H1 (cell line): Measurements from ENCODE around the gene CCT6A.

ENCODE experiments used
- CBX8 ChIP-seq: fragments of 300-800, 300-1000 bp; sonication (generic); IDR thresholded peaks from 2 replicates; pipeline ENCODE4 v1.7.1; 2016; ENCODE audit warnings: low read depth, low read length, borderline replicate concordance
- CHD2 ChIP-seq: IDR thresholded peaks from 2 replicates; pipeline ENCODE4 v1.6.1; 2012; ENCODE audit warnings: low read length, improper control_type of control experiment
- EP300 ChIP-seq, 2 experiments: IDR thresholded peaks; 1 replicate in 1 of 2; 2 replicates in 1 of 2; pipeline ENCODE4 v1.6.1; 2011 to 2012; ENCODE audit warnings: low read depth in 2 of 2, low read length in 2 of 2, mild to moderate bottlenecking in 2 of 2, borderline replicate concordance in 1 of 2, inconsistent platforms in 1 of 2, moderate library complexity in 1 of 2
- GTF2F1 ChIP-seq: IDR thresholded peaks from 2 replicates; pipeline ENCODE4 v1.6.1; 2012; ENCODE audit warnings: low read depth, low read length, improper control_type of control experiment, borderline replicate concordance
- HDAC6 ChIP-seq: IDR thresholded peaks from one replicate; pipeline ENCODE4 v1.7.1; 2012; ENCODE audit warnings: low read depth, mild to moderate bottlenecking, inconsistent platforms, low read length, moderate library complexity
- MAFK ChIP-seq: IDR thresholded peaks from 2 replicates; pipeline ENCODE4 v1.6.1; 2012; ENCODE audit warnings: low read depth, mild to moderate bottlenecking, improper control_type of control experiment, low read length
- SAP30 ChIP-seq: fragments of 300-600 bp; sonication (generic); IDR thresholded peaks from 2 replicates; pipeline ENCODE4 v1.7.1; 2012; ENCODE audit warnings: low read length, moderate library complexity, mild to moderate bottlenecking, inconsistent platforms; ENCODE audit not compliant: insufficient read depth, insufficient replicate concordance
- SIN3A ChIP-seq, 2 experiments: IDR thresholded peaks in 1 of 2; conservative IDR thresholded peaks in 1 of 2; 2 replicates each; pipeline ENCODE4 v1.6.1; 2011 to 2012; ENCODE audit warnings: low read length in 2 of 2, improper control_type of control experiment in 1 of 2, low read depth in 1 of 2, mild to moderate bottlenecking in 1 of 2
- TAF1 ChIP-seq: IDR thresholded peaks from 2 replicates; pipeline ENCODE4 v1.6.1; 2011; ENCODE audit warnings: mild to moderate bottlenecking, low read depth, low read length
- TEAD4 ChIP-seq: IDR thresholded peaks from 2 replicates; pipeline ENCODE4 v1.6.1; 2012; ENCODE audit warnings: low read depth, low read length, inconsistent platforms, mixed read lengths
- YY1 ChIP-seq: IDR thresholded peaks from 2 replicates; pipeline ENCODE4 v1.6.1; 2011; ENCODE audit warnings: low read depth, mild to moderate bottlenecking, low read length
- TF ChIP-seq, protein P1 (sequence below), 3 experiments: IDR thresholded peaks; 1 replicate in 2 of 3; 2 replicates in 1 of 3; pipeline versions ENCODE4 v1.5.1 to v1.6.1; 2011; ENCODE audit warnings: low read length in 3 of 3, mild to moderate bottlenecking in 3 of 3, inconsistent platforms in 2 of 3, low read depth in 1 of 3, moderate library complexity in 1 of 3; ENCODE audit not compliant: insufficient read depth in 1 of 3; ENCODE audit errors: control extremely low read depth in 1 of 3

DNA sequence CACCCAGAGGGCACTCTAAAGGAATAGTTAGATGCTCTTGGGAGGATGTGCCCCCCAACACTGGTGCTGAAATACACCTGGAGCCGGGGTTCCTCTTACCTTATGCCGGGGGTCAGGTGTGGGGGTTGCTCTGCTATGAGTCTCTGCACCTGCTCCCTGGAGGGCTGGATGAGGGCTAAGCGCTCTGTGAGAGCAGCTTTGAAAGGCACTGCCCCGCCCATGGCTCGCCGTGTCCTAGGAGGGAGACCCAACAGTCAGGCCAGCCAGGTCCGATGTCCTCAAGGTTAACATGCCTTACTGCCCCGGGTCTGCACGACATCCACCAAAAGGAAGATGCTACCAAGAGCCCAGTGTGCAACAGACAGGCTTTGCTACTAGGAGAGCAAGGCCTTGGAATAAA, 32.1 kb upstream of the CCT6A start:
- TF ChIP-seq, protein P1, sequence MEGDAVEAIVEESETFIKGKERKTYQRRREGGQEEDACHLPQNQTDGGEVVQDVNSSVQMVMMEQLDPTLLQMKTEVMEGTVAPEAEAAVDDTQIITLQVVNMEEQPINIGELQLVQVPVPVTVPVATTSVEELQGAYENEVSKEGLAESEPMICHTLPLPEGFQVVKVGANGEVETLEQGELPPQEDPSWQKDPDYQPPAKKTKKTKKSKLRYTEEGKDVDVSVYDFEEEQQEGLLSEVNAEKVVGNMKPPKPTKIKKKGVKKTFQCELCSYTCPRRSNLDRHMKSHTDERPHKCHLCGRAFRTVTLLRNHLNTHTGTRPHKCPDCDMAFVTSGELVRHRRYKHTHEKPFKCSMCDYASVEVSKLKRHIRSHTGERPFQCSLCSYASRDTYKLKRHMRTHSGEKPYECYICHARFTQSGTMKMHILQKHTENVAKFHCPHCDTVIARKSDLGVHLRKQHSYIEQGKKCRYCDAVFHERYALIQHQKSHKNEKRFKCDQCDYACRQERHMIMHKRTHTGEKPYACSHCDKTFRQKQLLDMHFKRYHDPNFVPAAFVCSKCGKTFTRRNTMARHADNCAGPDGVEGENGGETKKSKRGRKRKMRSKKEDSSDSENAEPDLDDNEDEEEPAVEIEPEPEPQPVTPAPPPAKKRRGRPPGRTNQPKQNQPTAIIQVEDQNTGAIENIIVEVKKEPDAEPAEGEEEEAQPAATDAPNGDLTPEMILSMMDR (IDR thresholded peaks at IDR 0.05; ENCODE audit: control extremely low read depth in 1 of 3, insufficient read depth in 1 of 3, low read depth in 1 of 3, low read length in 3 of 3): no peak
- no peak for TF ChIP-seq GTF2F1
- no peak for TF ChIP-seq MAFK
- TF ChIP-seq YY1: no peak
- no peak for TF ChIP-seq CBX8
- no peak for TF ChIP-seq CHD2
- no peak for TF ChIP-seq HDAC6
- no peak for TF ChIP-seq EP300 (IDR thresholded peaks at IDR 0.05; ENCODE audit: borderline replicate concordance in 1 of 2, low read depth in 2 of 2, low read length in 2 of 2)
- no peak for TF ChIP-seq SAP30
- TF ChIP-seq TAF1: no peak
- no peak for TF ChIP-seq SIN3A (conservative IDR thresholded peaks at IDR 0.05 in 1 of 2, IDR thresholded peaks at IDR 0.05 in 1 of 2; ENCODE audit: low read depth in 1 of 2, low read length in 2 of 2)
- TF ChIP-seq TEAD4: no peak
